Limb (tissue), 2 donors: ENCODE measurements around the gene GALNT9.
"Not testable (repeated sequence)": the region's sequence is repeated elsewhere in the genome, so short reads cannot be mapped to it uniquely, and the experiment has no call there.

Experiments
- DNase-seq, 2 donors: peaks; one replicate each; pipeline ENCODE4 v3.0.0-alpha.2; 2016; ENCODE audit errors: extremely low spot score in 2 of 2

GALNT9 gene

DNA sequence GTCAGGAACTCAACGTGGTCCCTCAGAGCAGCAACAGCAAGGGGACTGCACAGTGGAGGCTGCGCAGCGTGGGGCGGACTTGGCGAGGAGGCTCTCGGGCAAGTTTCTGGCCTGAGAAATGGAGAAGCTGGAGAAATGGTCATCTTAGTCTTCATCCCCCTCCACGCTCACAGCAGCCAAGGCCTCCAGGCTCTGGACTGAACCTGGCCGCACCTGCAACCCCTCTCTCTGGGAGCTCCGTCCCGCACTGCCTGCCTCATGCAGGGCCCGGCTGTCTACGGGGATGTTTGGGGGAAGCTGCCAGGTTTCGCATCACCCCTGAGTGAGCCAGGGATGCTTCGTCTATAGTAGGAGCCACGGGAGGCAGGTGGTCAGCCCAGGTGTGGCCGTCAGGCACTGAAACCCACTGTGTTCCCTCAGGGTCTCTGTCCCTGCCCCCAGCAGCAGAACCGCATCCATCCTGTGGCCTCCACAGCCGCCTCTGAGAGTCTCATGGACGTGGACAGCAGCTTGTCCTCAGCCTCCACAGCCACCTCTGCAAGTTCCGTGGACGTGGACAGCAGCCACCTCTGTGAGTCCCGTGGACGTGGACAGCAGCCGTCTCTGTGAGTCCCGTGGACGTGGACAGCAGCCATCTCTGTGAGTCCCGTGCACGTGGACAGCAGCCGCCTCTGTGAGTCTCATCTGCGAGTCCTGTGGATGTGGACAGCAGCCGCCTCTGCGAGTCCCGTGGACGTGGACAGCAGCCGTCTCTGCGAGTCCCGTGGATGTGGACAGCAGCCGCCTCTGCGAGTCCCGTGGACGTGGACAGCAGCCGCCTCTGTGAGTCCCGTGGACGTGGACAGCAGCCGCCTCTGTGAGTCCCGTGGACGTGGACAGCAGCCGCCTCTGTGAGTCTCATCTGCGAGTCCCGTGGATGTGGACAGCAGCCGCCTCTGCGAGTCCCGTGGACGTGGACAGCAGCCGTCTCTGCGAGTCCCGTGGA is 29.1 kb upstream of the GALNT9 start:
- DNase-seq: not testable (repeated sequence)

DNA sequence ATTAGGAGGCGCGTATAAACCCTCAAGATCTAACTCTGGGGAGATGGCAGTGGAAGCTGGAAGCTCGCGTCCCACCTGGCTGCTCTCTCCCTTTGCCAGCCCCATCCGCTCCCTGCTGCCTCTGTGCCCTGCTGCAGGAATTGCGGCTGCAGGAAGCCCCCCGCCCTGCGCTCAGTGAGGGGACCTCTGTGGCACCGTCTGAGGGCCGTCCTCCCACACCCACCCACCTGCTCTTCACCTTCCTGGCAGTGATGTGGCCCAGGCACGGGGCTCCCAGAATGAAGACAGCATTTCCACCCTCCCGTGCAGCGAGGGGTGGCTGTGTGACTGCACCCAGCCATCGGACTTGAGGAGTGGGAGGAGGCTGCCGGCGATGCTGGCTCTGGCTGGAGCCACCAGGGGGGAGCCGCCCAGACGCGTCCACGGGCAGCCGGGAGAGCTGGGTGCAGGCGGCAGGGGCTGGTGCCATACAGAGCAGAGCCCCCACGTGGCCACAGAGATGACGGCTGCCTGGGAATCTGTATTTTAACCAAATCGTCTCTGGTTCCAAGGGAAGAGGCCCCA is 28.3 kb upstream of the GALNT9 start:
- no peak for DNase-seq

DNA sequence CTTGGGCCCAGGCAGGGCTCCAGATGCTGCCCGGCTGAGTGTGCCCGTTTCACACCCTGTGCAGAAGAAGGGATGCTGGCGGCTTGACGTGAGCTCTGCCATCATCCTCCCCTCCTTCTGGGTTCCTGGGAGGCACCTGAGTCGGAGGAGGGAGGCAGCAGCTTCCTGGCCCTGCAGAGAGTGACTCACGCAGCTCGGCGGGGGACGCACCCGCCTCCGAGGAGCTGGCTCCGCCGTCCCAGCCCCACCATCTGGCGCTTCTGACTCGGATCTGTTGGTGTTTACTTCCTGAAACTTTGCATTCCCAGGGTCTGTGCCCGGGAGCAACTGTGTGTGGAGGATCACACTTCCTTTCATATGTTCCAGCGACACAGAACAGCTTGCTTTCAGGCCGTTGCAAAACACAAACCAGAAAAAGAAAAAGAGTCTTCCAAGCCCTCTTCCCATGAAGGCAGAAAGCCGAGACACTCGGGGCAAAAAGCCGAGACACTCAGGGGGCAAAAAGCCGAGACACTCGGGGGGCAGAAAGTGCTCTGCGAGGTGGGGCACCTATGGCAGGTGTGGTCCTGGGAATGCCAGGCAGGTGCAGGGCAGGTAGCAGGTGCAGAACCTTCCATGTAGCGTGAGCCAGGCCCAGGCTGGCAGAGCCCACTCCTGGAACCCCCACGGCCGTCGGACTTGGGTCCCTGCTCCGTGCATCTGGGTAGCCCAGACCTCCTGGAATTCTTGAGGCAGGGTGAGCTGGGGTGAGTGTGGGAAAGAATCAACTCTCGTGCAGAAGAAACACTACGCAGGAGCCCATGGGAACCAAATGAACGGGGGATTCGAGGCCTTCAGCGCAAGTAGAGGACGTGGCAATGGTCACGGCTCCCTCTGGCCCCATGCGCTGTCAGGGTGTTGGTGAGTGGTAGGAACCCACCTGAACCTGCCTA is 27.6 kb upstream of the GALNT9 start:
- DNase-seq: peak in 1 of 2 donors; percentile 66

DNA sequence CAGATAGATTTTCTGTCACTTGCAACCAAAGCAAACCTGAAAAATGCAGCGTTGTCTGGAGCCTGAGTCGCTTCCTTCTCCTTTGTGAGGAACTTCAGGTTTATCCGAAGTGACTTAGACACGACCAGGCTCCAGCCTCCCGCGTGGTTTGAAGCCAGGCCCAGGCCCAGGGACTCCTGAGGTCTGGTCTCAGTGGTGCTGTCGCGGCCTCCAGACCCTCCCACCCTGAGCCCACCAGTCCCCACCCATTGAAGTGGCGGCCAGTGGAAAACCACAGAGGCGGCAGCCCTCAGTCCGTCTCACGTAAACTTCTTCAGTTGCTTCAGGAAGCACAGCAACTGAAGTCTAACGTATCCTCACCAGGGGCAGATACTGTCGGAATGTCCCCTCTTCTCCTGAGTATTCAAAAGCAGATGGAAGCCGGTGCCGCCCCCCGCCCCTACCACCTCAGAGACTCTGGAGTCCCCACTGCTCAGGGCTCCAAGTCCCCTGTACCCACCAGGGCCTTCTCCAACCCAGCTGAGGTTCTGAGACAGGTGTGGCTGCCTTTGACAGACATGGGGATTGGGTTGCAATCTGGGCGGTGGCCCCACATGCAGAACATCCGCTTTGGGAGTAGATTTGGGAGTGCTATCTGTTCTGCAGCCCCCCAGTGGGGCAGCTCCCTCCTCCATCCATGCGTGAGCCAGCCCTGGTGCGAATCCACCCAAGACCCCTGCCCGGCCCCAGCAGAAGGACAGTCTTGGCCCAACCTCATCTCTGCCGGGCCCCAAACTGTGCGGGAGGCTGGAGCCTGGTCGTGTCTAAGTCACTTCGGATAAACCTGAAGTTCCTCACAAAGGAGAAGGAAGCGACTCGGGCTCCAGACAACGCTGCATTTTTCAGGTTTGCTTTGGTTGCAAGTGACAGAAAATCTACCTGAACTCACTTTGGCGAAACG is 26.6 kb upstream of the GALNT9 start:
- no peak for DNase-seq

DNA sequence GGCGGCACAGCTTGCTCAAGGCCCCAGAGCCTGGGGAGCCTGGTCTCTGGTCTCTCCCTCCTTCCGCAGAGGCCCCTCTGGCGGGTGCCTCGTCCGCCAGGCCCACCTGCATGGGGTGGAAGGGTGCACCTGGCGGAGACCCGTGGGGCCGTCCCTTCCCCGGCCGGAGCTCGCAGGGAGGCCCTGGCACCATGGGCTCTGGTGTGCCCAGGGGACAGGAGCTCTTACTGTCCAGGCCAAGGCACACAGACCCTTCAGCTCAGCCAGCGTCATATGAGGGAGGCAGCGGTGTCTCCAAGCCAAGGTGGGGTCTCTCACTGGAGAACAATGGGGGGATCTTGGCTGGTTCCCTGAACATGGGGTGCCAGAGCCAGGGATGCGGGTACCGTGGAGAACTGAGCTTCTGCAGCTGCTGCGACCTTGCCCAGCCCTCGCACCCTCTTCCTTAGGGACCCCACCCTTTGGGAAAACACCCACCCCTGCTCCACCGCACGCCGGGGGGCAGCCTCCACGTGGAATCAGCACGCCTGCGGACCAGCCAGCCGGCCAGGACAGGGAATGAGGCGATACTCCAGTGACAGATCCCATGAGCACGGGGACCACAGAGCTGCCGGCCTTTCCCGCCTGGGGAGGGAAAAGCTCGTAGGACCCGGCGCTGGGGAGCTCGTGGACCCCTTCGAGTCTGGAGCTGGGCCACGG is 25.7 kb upstream of the GALNT9 start:
- DNase-seq: no peak

DNA sequence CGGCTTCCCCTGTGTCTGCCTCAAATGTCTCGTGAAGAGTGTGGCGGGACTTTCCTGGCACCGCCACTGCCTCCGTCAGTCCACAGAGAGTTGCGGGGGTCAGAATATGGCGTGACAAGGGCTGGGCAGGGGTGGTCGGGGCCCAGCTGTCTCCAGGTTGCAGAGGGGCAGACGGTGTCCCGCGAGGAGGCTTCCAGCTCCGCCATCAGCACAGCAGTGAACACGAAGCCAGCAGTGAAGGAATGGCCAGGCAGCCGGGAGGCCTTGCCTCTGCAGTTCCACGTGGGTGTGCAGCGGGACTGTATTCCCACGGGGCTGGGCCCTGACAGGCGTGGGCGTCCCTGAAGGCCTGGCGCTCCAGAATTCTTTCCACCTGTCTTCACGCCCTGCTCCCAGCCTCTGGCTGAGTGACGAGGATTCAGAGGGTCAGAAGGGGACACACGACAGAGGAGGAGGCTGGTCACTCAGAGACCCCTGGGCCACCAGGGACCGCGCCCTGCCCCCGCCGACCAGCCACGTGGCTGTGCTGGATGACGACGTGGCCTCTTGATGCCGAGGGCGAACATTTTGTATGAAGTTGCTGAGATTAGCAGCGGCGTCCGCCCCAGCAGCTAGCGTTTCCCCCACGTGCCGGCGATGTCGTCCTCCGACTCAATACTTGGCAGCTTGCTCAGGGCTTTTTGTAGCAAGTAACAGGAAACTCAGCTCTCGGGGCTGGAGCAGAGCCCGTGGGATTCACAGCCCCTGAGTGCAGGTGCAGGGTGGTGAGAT is 25.0 kb upstream of the GALNT9 start:
- DNase-seq: no peak

DNA sequence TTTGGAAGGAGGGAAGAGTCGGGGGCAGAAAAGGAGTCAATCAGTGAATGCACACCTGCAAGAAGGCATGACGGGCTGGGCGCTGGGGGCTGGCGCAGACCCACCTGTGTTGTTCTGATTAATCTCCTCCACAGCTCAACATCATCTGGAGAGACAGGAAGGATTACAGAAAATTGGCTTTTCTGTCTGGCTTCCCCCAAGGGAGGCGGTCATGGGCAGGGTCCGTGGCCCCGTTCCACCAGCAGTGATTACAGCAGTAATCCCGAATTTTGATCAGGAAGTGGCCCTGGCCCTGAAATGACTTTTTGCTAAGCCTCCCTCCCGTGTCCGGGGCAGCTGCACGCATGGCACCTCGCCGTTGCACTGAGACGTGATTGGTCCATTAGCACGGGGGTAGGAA is 24.4 kb upstream of the GALNT9 start:
- DNase-seq: no peak

DNA sequence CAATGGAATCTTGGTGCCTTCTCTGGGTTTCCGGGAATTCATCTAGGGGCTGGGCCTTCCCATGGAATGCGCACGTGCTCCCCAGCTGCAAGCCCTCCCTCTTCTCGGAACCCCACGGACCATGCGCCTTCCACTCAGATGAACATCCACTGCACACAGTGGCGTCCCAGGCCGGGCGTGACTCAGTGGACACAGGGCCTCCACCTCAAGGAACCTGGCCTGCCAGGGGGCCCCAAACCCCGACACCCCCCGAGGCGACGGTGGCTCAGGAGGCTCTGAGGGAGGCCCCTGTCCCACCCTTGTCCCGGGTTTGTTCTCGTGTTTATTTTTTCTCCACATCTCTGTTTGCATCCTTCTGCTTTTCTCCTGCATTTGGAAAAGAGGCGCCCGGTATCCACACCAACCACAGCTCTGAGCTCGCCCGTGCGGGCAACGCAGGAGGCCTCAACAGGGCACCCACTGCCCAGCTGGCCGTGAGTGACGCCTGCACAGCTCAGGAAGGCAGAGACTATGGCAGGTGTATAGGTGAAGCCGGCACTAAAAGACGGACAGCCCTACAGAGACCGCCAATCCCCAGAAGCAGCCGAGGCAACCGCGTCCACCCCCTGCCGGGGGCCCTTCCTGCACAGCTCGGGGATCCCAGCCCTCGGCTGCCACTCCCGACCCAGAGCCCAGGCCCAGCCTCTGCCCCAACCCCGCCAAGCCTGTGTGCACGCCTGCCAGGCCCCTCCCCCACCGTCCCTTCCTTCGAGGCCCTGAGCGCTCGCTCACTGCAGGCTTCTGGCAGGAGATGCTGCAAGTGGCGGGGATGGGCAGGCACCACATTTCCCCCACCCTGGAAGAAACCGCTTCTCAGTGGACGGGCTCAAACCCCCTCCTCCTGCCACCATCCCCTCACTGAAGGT is 23.8 kb upstream of the GALNT9 start:
- DNase-seq: no peak

DNA sequence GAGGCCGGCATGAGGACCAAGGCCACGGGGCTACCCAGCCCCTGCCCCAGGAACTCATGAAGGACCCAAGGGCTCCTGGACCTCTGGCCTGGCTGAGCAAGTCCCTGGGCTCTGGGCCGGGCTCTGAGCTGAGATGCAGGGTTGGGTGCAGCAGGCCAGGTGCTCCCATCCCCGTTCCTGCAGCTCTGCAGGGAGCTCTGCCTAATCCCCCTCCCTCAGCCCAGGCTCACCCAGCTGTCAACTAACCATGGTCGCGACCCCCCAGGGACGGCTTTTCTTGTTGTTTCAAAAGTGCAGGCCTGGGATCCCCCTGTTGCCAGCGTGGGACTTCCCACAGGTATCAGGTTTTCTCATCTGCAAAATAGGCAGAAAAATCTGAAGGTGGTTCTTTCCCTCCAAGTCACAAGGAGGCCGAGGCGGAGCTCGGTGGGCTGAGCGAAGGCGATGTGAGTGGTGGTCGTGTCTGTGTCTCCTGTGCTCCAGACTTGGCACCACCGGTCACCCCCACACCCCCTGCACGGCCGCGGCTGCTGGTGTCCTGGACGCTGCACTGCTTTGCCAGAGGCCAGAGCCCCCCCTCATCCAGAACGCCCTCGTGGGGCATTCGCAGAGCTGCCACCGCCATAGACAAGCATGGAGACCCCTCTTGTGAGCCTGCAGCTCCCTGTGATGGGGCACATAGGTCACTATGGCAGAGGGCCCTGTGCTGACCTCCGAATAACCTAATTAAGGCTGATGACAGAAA is 22.5 kb upstream of the GALNT9 start:
- no peak for DNase-seq

DNA sequence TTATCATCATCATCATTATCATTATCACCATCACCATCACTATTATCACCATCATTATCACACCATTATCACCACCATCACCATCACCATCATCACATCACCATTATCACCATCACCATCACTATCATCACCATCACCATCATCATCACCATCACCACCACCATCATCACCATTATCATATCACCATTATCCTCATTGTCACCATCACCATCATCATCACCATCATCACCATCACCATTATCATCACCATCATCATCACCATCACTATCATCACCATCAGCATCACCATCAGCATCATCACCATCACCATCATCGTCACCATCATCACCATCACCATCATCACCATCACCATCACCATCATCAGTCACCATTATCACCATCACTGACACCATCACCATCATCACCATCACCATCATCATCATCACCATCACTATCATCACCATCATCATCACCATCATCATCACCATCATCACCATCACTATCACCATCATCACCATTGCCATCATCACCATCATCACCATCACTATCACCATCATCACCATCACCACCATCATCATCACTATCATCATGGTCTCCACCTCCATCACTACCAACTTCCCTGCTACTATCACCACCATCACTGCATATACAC is 20.2 kb upstream of the GALNT9 start:
- no peak for DNase-seq

DNA sequence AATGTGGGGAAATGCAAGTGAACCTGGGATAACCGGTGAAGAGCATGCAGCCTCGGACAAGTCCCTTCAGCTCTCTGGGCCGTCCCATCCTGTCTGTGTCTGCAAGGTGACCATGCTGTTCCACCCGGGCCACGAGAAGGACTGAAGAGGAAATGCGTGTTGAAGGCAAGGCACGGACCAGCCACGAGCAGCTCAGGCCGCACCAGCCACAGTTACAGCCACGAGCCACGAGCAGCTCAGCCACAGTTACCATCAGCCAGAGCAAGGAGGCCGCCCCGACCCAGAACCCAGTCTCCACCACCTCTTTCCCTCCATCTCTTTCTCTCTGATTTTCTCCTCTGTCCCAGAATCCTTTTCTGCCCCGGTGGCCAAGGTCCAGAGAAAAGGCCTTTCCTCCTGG is 18.8 kb upstream of the GALNT9 start:
- no peak for DNase-seq

DNA sequence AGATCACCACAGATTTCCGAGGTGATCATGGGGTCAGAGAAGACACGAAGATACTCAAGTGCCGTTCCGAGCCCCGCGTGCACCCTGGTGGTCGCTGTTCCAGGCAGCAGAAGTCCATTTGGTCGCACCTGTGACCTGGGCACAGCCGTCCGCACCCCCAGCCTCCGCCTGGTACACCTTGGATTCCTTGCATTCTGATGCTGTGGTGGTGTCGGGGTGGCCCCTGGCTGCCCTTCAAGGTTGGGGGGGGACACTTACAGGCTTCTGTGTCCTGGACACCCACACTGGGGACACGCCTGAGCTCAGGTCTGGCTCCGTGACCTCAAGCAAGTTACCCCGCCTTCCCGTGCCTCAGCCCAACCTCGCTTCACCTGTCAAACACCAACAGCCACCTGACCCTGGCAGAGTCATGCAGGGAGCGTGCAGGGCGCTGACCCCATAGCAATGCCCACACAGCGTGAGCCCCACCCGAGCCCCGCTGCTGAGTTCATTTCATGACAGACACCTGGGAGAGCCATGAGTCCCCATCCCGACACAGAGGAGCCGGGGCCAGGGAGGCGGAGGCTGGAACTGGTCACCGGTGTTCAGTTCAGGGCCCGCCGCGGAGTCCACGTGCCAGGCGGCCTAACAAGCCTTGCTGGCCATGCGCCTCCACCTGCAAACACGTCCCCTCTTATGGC is 17.9 kb upstream of the GALNT9 start:
- DNase-seq: no peak

DNA sequence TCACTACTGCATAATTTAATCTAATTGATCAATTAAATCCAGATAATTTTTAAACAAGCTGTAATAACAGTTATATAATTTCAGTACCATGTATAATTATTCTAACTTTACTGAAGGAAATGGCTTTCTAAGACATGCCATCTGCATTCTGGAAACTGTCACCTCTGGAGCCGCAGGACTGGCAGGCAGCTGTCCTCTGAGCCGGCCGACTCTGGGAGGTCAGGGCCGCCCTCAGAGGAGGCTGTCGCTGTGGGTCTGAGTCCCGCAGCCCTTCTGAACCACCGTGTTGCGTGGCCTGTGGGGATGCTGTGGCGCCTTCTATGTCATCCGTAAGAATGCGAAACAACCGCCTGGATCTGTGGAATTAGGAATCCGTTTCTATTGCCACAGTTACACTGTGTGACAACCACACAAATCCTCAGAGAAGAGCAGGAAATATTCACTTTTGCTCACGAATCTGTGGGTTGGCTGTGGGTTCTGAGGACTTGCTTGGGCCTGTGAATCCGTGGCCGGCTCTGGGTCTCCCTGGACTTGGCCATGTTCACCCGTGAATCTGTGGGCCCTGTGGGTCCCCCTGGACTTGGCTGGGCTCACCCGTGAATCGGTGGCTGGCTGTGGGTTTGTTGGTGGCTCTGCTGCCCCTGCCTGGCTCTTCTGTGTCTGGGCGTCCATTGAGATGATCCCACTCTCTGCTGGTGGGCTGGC is 17.2 kb upstream of the GALNT9 start:
- DNase-seq: no peak

DNA sequence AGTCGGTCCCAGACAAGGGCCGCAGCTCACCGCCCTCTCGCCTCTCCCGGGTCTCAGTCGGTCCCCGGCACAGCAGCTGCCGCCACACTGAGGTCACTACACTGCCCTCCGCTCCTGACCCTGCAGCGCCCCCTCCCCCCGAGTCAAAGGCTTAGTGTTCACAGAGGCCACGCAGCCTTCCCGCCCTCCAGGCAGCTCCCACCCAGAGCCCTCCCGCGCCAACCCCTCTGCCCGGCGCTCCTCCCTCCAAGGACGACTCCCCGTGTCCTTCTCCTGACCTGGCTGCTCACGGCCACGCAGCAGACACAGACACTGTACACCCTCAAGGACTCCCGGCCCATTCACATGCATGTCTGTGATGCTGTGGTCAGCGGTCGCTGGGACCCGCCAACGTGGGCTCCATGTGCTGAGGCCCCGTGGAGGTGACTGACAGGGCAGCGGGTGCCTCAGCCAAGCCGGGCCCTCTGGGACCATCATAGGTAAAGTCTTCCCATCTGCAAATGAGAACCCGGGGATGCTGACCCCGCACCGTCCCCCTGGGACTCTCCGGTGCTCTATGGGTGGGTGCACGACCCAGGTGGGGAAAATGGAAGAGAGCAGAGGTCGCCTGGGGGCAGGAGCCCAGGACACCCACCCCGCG is 16.3 kb upstream of the GALNT9 start:
- DNase-seq: no peak

DNA sequence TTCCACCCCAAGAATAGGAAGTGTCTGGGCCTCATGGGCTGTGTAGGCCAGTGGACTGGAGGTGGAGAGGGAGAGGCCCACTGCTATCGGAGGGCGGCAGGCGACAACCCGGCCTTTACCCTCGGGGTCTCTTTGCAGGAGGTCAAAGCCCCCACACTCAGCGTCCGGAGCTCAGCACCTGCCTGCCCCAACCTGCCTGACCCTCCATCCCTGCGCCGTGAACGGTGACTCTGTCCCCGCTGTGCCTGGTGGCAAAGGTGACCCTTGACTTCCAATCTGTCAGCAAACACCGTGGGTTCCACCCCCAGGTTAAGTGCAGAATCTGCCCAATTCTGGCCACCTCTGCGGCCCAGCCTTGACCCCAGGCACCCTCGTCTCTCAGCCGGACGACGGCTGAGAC is 15.7 kb upstream of the GALNT9 start:
- no peak for DNase-seq
